ENCODE data around the gene CIART.
"Not testable (repeated sequence)": the region's sequence is repeated elsewhere in the genome, so short reads cannot be mapped to it uniquely, and the experiment has no call there.

CIART gene

GRCh38 chr1:150234566-150235293 lies 47.6 kb upstream of the CIART start:
- ATAC-seq (ENCODE audit: low read depth): peak; percentile 37
- TF ChIP-seq CTCF (IDR thresholded peaks at IDR 0.05; ENCODE audit: poor library complexity, severe bottlenecking): no peak
- peaks cover 6% of the 10 kb centered on the region for H3K4me1 ChIP-seq (ENCODE audit: insufficient read depth, poor library complexity, severe bottlenecking)

GRCh38 chr1:150235294-150235851 lies 47.0 kb upstream of the CIART start:
- DNase-seq (ENCODE audit: low spot score): no peak
- H3K27me3 ChIP-seq (ENCODE audit: insufficient read depth, poor library complexity, severe bottlenecking): no peaks in the 10 kb centered on the region
- peak overlapping the region; percentile 67 for H3K4me3 ChIP-seq (ENCODE audit: severe bottlenecking)
- peak; percentile 8 for TF ChIP-seq CTCF (IDR thresholded peaks at IDR 0.05; ENCODE audit: poor library complexity, severe bottlenecking)
- ATAC-seq (ENCODE audit: low read depth): no peak
- no peaks in the 10 kb centered on the region for H3K9me3 ChIP-seq (ENCODE audit: severe bottlenecking)
- H3K4me1 ChIP-seq (ENCODE audit: insufficient read depth, poor library complexity, severe bottlenecking): peaks cover 6% of the 10 kb centered on the region
- H3K36me3 ChIP-seq (ENCODE audit: low read depth): peaks cover 13% of the 10 kb centered on the region
- H3K27ac ChIP-seq (ENCODE audit: poor library complexity, severe bottlenecking): peak overlapping the region; percentile 79

More at GRCh38 chr1:150234566-150235293, 47.6 kb upstream of the CIART start:
- H3K27ac ChIP-seq (ENCODE audit: poor library complexity, severe bottlenecking): peak overlapping the region; percentile 79
- H3K9me3 ChIP-seq (ENCODE audit: severe bottlenecking): no peaks in the 10 kb centered on the region
- peak; percentile 77 for DNase-seq (ENCODE audit: low spot score)
- H3K4me3 ChIP-seq (ENCODE audit: severe bottlenecking): peak overlapping the region; percentile 67
- H3K36me3 ChIP-seq (ENCODE audit: low read depth): peaks cover 20% of the 10 kb centered on the region
- no peaks in the 10 kb centered on the region for H3K27me3 ChIP-seq (ENCODE audit: insufficient read depth, poor library complexity, severe bottlenecking)

- H3K4me1 ChIP-seq (ENCODE audit: insufficient read depth, poor library complexity, severe bottlenecking): peaks cover 6% of the 10 kb centered on the region
- H3K36me3 ChIP-seq (ENCODE audit: low read depth): peaks cover 8% of the 10 kb centered on the region
- no peak for TF ChIP-seq CTCF (IDR thresholded peaks at IDR 0.05; ENCODE audit: poor library complexity, severe bottlenecking)
- peak; percentile 95 for ATAC-seq (ENCODE audit: low read depth)
- H3K27ac ChIP-seq (ENCODE audit: poor library complexity, severe bottlenecking): peak within 1 kb of the TSS; percentile 79
- no peaks in the 10 kb centered on the region for H3K9me3 ChIP-seq (ENCODE audit: severe bottlenecking)
- DNase-seq (ENCODE audit: low spot score): peak; percentile 92
- peak within 1 kb of the TSS; percentile 67 for H3K4me3 ChIP-seq (ENCODE audit: severe bottlenecking)
- no peaks in the 10 kb centered on the region for H3K27me3 ChIP-seq (ENCODE audit: insufficient read depth, poor library complexity, severe bottlenecking)
Observed at GRCh38 chr1:150235852-150236613, 46.3 kb upstream of the CIART start, which contains the start of gene ANP32E. TSS of gene ANP32E (minus strand) at chr1:150236112. CDS start at chr1:150235786, 326 bp downstream.

GRCh38 chr1:150236614-150237100 lies 45.7 kb upstream of the CIART start:
- TF ChIP-seq CTCF (IDR thresholded peaks at IDR 0.05; ENCODE audit: poor library complexity, severe bottlenecking): peak; percentile 43
- peaks cover 6% of the 10 kb centered on the region for H3K4me1 ChIP-seq (ENCODE audit: insufficient read depth, poor library complexity, severe bottlenecking)
- H3K27me3 ChIP-seq (ENCODE audit: insufficient read depth, poor library complexity, severe bottlenecking): no peaks in the 10 kb centered on the region
- H3K9me3 ChIP-seq (ENCODE audit: severe bottlenecking): no peaks in the 10 kb centered on the region
- H3K4me3 ChIP-seq (ENCODE audit: severe bottlenecking): peak overlapping the region; percentile 67
- ATAC-seq (ENCODE audit: low read depth): no peak
- DNase-seq (ENCODE audit: low spot score): no peak
- H3K27ac ChIP-seq (ENCODE audit: poor library complexity, severe bottlenecking): peak overlapping the region; percentile 79
- peaks cover 2% of the 10 kb centered on the region for H3K36me3 ChIP-seq (ENCODE audit: low read depth)

GRCh38 chr1:150237176-150237575 lies 45.2 kb upstream of the CIART start:
- H3K36me3 ChIP-seq (ENCODE audit: low read depth); H3K4me1 ChIP-seq (ENCODE audit: insufficient read depth, poor library complexity, severe bottlenecking); ATAC-seq (ENCODE audit: low read depth); H3K27me3 ChIP-seq (ENCODE audit: insufficient read depth, poor library complexity, severe bottlenecking); H3K4me3 ChIP-seq (ENCODE audit: severe bottlenecking); H3K9me3 ChIP-seq (ENCODE audit: severe bottlenecking); DNase-seq (ENCODE audit: low spot score): not testable (repeated sequence)
- H3K27ac ChIP-seq (ENCODE audit: poor library complexity, severe bottlenecking): peak overlapping the region; percentile 79

All from RWPE2 (cell line).